ENCODE data around the gene MLLT3.
A peak's percentile ranks its signal among the peaks of the same experiment; 100 is the strongest.

MLLT3 gene

DNA sequence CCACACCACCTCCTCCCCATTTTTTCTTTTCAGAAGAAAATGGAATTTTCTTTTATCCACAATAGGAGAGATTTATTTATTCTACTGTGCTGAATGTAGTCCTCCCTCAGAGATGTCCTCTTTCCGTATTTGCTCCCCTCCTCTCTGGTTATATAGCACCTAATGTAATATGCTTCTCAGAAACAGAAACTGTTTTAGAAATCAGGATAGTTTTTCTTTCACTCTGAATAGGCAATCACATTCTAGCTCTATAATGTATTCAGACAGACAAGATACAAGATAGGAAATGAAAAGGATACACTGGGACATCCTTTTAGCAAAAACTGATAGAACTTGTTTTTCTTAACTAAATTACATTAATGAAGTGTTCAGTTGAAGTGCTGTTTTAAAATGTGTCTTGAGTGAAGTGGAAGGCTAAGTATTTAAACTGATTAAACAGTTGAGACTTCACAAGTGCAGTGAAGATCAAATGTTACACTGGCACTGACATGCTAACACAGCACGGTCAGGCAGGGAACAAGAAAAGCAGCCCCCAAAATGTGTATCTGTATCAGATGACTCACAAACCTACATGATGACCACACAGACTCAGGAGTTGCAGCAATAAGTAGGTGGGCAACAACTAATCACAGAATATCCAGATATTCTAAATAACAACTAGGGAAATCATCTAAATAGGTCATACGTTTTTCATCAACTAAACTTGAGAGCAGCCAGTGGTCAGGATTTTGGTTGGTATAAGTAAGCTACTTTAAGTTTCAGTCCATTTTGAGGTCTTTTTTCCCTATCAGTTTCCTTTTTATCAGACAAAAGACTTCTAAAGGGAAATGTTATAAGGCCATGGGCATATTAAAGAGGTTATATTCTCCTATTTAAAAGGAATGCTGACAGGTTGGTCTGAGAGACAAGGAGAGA, 260.4 kb downstream of the MLLT3 start:
- no peak for DNase-seq
- H3K36me3 ChIP-seq, result no peaks in the 10 kb centered on the region
- H3K27me3 ChIP-seq (ENCODE audit: insufficient read depth, low read depth, severe bottlenecking), result no peaks in the 10 kb centered on the region
- H3K27ac ChIP-seq, result no peak overlapping the region
- no peak overlapping the region for H3K4me3 ChIP-seq (ENCODE audit: low read depth, low read length)
- no peaks in the 10 kb centered on the region for H3K9me3 ChIP-seq (ENCODE audit: severe bottlenecking)
- TF ChIP-seq, protein P1, sequence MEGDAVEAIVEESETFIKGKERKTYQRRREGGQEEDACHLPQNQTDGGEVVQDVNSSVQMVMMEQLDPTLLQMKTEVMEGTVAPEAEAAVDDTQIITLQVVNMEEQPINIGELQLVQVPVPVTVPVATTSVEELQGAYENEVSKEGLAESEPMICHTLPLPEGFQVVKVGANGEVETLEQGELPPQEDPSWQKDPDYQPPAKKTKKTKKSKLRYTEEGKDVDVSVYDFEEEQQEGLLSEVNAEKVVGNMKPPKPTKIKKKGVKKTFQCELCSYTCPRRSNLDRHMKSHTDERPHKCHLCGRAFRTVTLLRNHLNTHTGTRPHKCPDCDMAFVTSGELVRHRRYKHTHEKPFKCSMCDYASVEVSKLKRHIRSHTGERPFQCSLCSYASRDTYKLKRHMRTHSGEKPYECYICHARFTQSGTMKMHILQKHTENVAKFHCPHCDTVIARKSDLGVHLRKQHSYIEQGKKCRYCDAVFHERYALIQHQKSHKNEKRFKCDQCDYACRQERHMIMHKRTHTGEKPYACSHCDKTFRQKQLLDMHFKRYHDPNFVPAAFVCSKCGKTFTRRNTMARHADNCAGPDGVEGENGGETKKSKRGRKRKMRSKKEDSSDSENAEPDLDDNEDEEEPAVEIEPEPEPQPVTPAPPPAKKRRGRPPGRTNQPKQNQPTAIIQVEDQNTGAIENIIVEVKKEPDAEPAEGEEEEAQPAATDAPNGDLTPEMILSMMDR (IDR thresholded peaks at IDR 0.05; ENCODE audit: low read depth, low read length), result no peak

DNA sequence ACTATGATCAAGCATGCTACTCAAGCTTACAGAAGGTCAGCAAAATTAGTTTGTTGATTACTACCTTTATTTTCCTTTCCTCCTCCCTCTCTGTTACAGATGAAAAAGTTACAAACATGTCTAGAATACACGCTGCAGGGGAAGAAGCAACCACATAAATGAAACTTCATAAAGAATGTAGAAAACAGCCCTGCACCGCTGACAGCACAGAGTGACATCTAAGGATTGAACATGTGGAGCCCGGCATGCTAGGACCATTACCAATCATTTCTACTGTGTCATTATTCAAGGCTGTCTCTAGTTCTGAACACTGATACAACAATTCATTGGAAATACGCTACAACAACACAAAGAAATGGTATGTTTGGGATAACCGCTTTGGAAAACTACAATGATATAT, 261.1 kb downstream of the MLLT3 start:
- no peaks in the 10 kb centered on the region for H3K27me3 ChIP-seq (ENCODE audit: insufficient read depth, low read depth, severe bottlenecking)
- H3K9me3 ChIP-seq (ENCODE audit: severe bottlenecking), result no peaks in the 10 kb centered on the region
- DNase-seq, result no peak
- TF ChIP-seq, protein P1 (IDR thresholded peaks at IDR 0.05; ENCODE audit: low read depth, low read length), result no peak
- H3K36me3 ChIP-seq, result no peaks in the 10 kb centered on the region
- no peak overlapping the region for H3K4me3 ChIP-seq (ENCODE audit: low read depth, low read length)
- H3K27ac ChIP-seq, result no peak overlapping the region

DNA sequence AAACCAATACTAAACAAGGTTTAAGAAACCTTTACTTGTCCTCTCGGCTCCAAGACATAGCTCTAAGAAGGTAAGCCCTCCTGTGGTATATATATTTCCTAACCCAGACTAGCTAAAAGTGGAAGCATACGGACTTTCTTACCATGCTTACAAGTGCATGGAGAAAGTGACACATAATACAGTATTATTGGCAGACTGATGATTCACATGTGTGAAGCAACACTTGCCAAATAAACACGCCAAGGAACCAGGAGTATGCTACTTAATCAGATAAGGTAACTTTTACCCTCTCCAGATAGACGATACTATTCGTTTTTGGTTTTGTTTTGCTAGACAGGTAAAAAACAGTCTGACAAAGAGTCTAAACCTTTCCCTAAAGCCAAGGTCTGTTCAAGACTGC, 264.1 kb downstream of the MLLT3 start:
- DNase-seq, result no peak

DNA sequence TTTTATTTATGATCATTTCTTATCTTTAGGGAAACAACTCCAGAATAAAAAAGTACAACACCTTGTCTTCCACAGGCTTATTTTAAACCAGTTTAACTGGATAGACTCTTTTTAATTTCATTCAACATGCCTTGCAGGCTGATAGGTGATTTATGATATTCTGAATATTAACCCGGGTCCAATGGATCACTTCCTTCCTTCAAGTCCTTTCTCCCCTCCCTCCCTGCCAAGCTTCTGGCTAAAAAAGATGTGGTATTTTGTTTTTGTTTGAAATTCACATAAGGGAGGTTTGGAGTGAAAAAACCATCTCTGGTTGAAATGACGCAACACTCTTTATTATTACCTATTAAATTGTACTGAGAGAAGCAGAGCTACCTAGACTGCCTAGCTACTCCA, 265.3 kb downstream of the MLLT3 start:
- Histone ChIP-seq H3K27me3 (ENCODE audit: insufficient read depth, low read depth, severe bottlenecking) (no peaks in the 10 kb centered on the region), H3K9me3 (ENCODE audit: severe bottlenecking) (no peaks in the 10 kb centered on the region), H3K27ac (no peak overlapping the region), H3K36me3 (no peaks in the 10 kb centered on the region), H3K4me3 (ENCODE audit: low read depth, low read length) (peak overlapping the region; percentile 58; the same call in 1 of the 2 replicates)
- TF ChIP-seq, protein P1 (IDR thresholded peaks at IDR 0.05; ENCODE audit: low read depth, low read length), result no peak
- no peak for DNase-seq

More for the DNA sequence above, 264.1 kb downstream of the MLLT3 start:
- H3K9me3 ChIP-seq (ENCODE audit: severe bottlenecking), result no peaks in the 10 kb centered on the region
- no peaks in the 10 kb centered on the region for H3K36me3 ChIP-seq
- no peak overlapping the region for H3K27ac ChIP-seq
- TF ChIP-seq, protein P1 (IDR thresholded peaks at IDR 0.05; ENCODE audit: low read depth, low read length), result no peak
- H3K27me3 ChIP-seq (ENCODE audit: insufficient read depth, low read depth, severe bottlenecking), result no peaks in the 10 kb centered on the region
- H3K4me3 ChIP-seq (ENCODE audit: low read depth, low read length), result no peak overlapping the region

DNA sequence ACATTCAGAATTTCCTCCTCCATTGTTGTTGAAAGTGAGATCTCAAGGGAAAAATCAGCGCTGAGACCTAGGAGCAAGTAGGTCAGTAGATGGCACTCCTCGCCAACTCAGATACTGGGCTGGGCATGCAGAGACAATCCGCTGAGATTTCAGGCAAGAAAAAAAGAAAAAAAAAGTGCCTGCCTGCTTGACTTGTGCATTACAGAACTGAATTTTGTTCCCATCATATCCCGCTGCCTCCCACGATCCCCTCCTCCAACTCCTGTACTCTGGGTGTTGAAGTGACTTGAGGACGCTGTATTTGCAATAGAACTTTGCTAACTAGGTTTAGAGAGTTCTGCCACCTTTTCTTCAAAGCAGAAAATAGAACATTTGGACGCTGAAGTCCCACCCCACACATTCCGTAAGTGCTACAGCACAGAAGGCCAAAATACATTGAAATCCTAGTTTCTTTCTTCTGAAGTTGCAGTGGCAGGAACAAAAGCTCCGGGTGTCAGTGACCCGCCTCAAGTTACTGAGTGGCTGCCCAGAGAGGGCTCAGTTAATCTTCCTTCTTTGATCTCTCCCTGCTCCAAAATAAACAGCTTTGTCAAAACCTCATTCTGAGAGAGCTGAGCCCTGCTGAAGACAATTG, 265.8 kb downstream of the MLLT3 start:
- Histone ChIP-seq H3K36me3 (no peaks in the 10 kb centered on the region), H3K9me3 (ENCODE audit: severe bottlenecking) (no peaks in the 10 kb centered on the region), H3K27me3 (ENCODE audit: insufficient read depth, low read depth, severe bottlenecking) (no peaks in the 10 kb centered on the region), H3K4me3 (ENCODE audit: low read depth, low read length) (peak overlapping the region; percentile 58), H3K27ac (no peak overlapping the region)
- TF ChIP-seq, protein P1 (IDR thresholded peaks at IDR 0.05; ENCODE audit: low read depth, low read length), result peak; percentile 72
- DNase-seq, result peak; percentile 73

Measured in WERI-Rb-1 (cell line).